Testis (tissue), 2 donors: ENCODE measurements around the gene IL1RAPL1.

Experiments
- CTCF ChIP-seq, 3 experiments: fragments of 450-650 bp in 2 of 3; fragments of 200-600 bp in 1 of 3; sonication (generic) in 1 of 3; IDR thresholded peaks; one replicate each; pipeline ENCODE4 v1.5.1; 2016 to 2019; ENCODE audit warnings: antibody characterized with exemption in 3 of 3, mild to moderate bottlenecking in 2 of 3, moderate library complexity in 1 of 3
- POLR2A ChIP-seq: fragments of 450-650 bp; IDR thresholded peaks from one replicate; pipeline ENCODE4 v1.6.1; 2017; ENCODE audit warnings: antibody characterized with exemption, mild to moderate bottlenecking, moderate library complexity

- TF ChIP-seq CTCF (IDR thresholded peaks at IDR 0.05) (no peak), POLR2A (no peak)
Observed at GRCh38 chrX:29435396-29435795, 848.1 kb downstream of the IL1RAPL1 start.
